Activated CD4-positive, CD25-positive, alpha-beta regulatory T cell treated with anti-CD3 and anti-CD28 coated beads, Interleukin-2, amount 50 U/mL, for 24 hours (primary cell): ENCODE results near the gene NRF1.

Experiments used
- ATAC-seq, 2 donors: fragments of 150-1000 bp; cut with Tn5 transposase; one replicate each; pipeline ENCODE4 v1.10.0; 2021; ENCODE audit warnings: mild to moderate bottlenecking in 1 of 2, moderate library complexity in 1 of 2

Gene NRF1

DNA sequence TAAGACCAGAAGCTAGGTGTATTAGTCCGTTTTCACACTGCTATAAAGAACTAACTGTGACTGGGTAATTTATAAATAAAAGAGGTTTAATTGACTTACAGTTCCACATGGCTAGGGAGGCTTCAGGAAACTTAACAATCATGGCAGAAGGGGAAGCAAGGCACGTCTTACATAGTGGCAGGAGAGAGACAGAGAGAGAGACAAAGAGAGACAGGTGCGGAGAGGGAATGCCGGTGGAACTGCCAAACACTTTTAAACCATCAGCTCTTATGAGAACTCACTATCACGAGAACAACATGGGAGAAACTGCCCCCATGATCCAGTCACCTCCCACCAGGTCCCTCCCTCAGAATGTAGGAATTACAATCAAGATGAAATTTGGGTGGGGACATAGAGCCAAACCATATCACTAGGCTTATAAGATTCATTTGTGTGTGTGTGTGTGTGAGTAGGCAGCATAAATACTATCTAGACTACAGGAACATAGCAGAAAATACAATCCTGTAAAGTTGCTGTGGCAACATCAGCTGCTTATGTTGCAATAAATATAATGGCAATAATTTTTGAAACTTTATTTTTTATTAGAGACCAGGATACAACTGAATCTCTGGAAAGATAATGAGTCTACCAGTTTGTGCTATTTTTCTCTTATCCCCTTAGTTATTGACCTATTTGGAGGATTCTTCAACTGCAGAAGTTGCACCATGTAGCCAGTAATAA is 77.1 kb downstream of the NRF1 start:
- no peak for ATAC-seq

DNA sequence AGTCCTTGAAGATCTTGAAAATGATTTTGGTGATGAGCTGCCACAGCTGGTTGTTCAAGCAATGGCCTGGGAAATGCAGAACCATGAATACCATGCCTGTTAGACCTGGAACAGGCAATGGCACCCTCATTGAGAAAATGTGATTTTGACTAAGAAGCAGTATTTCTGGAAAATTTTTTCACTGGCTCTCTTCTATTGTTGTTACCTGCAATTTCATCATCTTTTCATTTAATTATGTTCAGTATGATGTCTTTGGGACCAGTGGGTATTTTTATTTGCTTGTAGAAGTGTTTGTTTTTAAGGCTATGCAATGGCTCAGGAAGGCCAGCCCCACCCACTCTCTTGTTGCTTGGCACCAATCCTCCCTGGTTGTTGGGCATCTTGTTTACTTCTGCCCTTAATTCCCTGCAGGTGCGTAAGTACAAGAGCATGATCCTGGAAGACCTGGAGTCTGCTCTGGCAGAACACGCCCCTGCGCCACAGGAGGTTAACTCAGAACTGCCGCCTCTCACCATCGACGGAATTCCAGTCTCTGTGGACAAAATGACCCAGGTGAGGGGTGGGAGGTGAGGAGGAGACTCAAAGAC is 78.6 kb downstream of the NRF1 start:
- ATAC-seq, result no peak

DNA sequence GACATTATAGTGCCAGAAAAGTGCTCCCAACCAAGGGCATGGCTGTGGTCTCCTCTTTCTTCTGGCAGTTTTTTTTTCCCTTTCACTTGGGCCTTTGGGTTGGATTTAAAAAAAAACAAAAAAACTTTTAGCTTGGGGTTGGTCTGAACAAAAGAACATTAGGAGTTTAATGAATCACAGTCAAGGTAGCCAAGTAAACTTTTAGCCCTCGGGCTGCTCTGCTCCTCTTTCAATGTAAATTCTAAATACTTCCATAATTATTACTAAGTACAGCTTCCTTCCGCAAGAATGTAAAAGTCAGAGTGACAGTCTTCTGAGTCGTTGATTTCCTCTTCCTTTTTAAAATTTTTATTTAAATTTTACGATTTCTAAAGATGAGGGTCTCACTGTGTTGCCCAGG is 79.2 kb downstream of the NRF1 start:
- ATAC-seq, result no peak

DNA sequence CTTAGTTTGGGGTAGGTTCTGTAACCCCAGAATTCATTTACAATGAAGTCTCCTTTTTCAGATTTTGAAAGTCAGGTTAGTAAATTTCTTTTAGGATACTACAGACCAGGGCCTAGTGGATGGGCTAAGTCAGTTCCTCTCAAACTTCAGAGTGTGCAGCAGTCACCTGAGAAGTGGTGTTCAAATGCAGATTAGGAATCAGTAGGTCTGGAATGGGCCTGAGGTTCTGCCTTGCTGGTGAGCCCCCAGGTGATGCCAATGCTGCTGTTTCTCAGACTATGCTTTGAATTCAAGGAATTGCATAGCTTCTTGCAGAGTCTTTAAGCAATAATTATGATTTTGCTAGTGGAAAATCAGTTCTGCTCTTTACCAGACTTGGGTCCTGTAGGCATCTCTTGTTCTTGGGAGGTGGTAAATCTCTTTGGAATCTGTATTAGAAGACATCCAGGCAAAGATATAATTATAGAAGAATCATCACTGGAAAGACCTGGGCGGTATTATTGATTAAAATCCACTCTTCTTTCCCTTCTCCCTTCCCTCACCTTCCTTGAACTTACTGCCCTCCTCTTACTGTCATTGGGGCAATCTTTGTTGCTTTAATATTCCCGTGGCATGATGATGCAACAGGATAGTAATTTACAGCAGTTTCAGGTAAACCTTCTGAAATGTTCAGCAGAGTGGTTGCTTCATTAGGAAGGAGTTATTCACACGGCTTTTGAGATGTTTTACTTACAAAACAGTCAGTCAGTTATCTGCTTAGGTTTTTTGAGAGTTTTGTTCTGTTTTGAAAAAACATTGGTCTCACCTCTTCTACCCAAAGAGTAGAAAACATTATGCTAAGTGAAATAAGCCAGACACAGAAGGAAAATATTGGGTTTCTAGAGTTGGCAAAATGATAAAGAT is 87.2 kb downstream of the NRF1 start:
- no peak for ATAC-seq

DNA sequence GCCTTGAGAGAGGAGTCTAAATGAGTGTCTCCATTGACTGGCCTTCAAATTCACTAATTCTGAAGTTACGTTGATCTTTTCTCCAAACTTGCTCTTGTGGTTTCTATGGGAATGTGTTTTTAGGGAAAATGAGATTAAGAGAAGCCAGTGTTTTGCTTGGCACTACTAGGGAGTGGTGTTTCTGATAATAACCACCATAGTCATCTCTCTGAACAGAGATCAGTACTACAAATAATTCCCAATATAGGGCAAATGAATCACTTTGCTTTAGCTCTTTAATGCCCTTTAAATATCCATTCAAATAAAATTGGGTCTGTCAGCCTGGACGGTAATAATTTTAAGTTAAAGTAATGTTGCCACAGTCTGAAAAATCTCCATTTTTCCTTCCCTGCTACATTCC is 90.8 kb downstream of the NRF1 start:
- ATAC-seq, result no peak

DNA sequence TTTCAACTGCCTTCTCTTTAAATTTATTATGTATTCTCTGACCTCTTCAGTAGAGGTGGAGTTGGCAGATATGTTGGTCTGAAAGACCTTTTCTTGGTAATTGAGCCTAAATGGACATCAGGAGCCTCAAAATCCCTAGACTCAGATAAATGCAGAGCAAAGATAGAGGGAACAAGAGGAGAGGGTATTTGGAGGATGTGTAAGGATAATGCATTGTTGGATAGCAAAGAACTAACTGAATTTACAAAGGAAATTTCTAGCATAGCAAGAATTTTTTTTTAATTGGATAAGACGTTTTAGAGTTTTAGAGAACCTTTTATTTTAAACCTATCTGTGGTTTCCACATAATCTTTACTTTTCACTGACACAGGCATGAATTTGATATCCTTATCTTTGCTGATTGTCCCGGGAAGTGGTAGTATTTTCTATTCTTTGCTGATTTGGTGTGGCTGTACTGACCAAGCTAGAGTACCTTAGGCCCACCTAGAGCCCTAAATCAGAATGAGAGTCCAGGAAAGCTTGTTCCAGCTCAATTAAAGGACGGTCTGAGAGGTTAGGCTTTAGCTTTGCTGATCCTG is 91.3 kb downstream of the NRF1 start:
- ATAC-seq, result no peak

DNA sequence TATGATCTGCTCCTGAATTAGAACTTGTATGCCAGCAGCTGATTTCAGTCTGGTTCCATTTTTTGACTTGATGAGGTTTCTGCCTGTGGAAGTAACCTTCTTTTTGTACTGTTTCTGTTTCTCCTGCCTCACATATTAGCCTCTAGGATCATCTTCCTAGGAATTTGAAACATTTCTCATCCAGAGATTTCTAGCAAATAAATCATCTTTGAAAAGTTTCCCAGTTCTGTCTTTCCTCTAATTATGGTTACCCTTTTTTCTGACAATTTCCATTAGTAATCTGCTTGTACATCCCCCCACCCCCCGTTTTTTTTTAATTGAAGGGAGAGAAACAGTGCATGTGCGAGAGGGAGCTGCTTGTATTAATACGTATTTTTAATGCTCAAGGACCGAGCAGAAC is 92.2 kb downstream of the NRF1 start:
- no peak for ATAC-seq

DNA sequence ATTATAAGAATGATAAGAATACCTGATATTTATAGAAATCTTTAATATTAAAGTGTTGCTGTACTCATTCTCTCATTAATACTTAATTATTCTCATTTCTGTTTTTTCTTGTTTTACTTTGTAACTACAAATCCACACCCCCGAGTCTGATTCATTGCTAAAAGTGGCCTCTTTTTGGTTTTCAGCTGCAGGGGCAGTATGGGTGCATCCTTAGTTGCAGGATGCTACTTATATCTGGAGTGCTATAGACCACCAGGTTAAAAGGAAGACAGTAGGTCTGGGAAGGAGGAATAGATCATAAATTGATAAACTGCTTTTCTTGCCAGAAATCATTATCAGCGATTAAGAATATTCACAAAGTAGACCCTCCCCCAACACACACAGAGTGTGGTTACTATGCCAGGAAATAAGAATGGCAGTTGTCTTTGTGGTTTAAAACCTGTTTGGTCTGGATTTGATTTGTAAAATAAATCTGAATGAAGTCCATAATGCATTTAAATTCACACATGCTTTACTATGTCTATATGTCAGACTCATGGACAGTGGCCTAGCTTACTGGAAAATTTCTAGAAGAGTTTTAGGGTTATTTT is 96.5 kb downstream of the NRF1 start:
- ATAC-seq, result no peak

DNA sequence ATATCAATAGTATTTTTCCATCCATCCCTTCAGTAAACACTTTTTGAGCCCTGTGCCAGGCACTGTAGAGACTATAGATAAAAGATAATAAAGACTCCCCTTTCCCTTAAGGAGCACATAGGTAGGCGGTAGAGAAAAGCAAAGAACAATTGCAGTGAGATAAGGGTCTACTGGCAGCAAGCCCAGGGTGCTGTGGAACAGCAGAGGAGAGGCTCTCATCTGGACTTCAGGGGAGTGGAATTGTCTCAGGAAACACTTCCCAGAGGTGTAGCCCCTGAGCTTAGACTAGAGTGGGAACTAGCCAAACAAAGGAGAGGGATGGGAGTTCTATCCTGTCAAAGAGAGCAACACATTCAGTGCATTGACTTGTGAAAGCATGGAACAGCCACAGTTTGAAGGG is 102.0 kb downstream of the NRF1 start:
- no peak for ATAC-seq

DNA sequence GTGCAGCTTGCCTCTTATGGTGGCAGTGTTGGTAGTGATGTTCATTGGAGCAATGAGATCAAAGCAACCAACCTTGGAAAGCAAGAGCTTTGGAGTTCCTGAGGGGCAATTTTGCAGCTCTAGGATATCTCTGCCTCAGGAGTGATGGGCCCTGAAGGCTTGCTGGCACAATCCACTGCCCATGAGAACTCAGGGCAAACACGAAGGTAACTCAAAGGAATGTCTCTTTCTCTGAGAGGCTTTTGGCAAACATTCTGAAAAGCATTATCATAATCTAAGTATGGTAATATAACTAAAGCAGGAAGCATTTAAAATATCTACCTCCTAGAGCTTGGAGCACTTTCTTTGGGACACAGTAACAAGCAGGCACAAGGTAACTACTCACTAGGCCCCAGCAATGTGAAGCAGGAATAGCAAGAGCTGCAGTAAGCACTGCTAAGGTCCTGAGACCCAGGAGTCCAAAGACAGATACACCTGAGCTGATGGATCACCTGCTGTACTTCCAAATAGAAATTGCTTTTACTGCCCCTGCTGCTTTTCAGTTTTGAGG is 103.1 kb downstream of the NRF1 start:
- no peak for ATAC-seq

DNA sequence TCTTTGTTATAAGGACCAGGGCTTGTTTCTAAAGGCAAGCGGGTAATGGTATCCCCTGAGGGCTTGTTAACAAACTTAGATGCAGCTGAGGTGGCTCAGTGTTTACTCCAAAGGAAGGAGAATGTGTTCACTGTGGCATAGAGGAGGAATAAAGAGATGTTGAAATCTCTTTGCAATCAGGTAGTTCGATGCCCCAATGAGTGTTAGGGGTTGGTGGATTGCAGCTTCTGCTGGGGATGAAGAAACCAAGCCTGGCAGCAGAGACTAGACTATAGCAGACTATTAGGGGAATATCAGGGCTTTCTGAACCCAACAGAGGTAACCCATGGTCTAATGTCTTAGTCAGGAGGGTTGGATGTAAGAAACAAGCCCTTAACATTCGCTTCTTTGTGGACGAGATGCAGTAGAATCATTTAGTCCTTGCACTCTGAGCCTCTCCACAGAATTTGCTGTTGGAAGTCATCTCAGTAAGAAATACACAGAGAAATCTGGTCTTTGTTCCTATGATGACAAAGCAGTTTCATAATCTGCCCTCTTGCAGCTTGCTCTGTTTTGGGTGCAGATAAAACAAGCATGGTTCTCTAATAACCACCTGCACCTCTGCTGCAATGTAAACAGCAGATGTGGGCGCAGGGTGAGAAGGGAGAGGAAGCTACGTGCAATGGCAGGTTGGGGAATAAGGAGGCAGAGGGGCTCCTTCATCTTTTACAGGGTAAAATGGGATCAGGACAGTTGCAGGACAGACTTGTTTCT is 108.6 kb downstream of the NRF1 start:
- no peak for ATAC-seq

DNA sequence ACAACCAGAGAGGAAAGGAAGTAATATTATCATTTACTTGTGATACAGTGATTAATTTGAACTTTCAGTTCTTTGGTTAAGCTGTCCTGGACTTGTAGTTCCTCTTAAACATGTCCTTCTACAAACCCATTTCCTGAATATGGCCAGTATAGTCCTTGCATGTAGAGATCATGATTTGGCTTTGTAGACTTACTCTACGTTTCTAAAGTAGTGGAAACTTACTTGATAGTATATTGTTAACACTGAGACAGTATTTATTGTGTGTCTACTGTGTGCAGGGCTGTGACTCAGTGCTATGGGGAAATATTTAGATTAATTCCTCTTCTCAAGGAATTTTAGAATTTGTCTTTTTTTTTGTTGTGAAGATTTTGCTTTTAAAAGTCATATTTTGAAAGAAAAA is 109.5 kb downstream of the NRF1 start:
- no peak for ATAC-seq

DNA sequence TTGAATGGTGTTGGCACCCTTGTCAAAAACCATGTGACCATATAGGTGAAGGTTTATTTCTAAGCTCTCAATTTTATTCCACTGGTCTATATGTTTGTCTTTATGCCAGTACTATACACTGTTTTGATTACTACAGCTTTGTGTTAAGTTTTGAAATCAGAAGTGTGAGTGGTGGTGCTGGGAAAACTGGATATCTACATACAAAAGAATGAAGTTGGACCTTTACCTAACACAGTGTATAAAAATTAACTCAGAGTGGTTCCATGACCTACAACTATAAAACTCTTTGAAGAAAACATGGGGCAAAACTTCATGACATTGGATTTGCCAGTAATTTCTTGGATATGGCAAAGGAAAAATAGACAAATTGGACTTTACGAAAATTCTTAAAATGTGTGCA is 112.2 kb downstream of the NRF1 start:
- ATAC-seq, result no peak

DNA sequence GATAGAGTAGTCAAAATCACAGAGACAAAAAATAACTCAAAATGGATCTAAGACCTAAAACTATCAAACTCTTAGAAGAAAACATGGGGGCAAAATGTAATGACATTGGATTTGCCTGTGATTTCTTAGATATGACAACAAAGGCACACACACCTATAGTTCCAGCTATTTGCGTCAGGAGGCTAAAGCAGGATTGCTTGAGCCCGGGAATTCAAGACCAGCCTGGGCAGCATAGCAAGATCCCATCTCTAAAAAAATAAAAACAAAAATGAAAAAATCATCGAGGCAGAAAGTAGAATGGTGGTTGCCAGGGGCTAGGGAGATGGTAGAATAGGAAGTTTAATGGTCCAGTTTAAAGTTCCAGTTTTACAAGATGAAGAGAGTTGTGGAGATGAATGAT is 113.3 kb downstream of the NRF1 start:
- no peak for ATAC-seq

DNA sequence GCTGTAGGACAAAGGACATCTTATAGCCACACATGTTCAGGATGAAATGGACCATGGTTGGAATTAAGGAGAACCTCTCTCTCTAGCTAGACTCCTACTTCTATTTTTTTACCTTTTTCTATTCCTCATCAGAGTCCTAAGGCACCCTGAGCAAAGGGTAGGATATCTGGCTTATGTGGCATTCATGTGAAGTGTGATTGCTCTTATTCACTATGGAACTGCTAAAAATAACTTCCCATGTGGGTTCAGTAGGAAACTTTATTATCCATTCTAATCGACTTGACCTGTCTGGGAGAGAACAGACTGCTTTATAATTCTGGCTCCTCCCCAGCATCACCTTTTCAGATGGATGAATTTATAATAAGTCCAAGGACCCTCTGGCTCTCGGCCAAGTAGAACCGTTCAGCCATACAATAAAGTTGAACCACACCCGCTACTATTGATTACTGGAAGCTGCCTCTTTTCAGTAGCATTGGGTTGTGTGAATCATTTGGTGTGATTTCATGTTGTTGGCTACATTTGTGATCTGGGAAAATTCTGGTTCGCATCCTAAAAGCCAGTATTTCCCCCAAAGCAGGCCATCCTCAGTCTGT is 117.5 kb downstream of the NRF1 start:
- ATAC-seq, result no peak

DNA sequence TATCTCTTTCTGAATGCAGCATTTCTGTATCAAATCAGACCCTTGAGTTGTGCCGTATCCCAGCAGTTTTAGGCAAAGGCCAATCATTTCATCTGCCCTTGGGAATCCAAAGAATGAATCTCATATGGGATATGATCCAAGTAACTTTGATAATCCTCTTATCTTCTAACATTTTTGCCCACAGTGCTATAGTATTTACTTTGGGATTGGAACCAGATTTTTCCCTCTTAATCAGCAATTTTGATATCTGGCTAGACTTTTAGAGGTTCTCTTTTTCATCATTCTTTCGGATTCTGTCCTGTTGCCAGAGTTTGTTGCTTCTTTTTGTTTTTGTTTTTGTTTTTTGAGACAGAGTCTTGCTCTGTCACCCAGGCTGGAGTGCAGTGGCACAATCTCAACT is 118.0 kb downstream of the NRF1 start:
- no peak for ATAC-seq

DNA sequence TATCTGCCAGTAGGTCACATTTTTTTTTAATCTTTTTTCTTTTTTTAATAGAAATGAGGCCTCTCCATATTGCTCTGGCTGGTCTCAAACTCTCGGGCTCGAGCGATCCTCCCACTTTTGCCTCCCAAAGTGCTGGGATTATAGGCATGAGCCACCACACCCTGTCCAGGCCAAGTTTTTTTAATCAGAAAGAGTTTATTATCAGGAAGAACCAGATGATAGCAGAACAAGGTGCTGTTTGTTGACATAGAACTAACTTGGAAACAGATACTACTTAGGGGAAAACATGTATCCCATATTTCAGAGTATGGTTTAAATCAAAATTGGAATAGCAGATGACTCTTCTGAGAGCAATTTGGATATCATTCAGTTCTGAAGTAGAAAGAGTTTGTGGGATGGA is 118.6 kb downstream of the NRF1 start:
- no peak for ATAC-seq

DNA sequence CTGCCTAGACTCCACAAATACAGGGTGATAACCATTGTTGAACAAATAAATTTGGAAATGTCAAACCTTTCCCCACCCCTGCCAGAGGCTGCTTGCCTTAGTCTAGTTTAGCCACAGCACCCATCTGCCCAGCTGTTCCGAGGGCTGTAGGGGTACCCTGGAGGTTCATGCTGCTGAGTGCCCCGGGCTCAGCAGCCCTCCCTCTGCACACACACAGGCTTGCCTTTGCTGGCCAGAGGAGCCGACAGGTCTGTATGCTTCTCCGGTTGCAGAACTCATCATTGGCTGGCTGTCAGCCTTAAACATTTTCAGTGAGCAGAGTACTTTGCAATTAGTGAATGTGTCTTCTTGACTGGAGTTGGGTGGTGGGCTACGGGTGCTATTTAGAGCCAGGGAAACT is 122.9 kb downstream of the NRF1 start:
- no peak for ATAC-seq

DNA sequence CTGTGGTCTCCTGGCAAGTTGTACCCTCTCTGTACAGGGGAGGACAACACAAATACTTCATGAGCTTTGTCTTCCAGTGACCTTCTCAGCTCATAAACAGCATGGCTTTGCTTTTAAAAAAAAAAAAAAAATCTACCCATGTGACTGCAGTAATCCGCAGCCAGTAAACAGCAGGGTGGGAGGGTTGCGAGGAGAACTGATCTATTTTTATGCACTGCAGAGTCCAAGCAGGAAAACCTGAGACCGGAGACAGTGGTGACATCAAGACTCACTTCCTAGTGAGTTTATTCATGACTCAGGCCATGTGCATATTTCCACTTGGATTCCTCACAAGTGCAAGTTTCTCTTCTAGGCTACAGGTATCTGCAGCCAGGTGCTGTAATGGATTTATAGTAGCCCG is 127.9 kb downstream of the NRF1 start:
- ATAC-seq, result no peak

DNA sequence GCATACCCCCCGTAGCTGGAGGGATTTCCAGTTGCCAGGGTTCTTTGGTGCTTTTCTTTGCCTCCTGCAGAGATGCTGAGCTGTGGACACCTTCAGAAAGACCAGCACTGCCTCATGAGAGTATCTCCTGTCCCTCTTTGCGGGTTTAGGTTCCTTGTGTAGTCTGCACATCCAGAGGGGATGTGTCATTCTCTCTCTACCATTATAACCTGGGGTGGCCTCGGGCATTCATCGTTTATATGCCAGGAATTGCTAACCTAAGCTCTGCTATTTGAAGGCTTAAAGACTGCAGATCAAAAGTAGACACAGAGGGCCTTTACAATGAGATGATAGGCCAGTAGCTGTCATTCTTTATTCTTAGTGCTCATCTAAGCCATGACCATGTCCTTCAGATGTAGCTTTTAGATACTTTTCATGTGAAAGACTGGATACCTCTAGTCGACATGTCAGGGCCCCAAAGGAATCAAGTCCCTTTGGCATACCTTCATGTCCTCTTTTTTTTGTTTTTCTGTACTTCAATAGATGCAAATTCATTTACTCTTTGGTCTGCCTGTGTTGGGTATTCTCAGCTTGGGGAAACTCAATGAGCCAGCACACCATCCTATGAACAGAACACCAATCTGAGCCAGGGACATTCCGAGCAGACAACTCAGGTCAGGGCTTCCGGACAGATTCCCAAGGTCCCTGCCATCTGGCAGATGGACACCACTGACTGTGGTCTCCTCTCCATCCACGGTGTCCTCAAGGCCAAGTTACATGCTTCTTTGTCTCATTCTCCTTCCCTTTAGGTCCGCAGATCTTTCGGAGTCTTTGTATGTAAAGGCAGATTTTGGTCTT is 129.3 kb downstream of the NRF1 start:
- ATAC-seq, result no peak

DNA sequence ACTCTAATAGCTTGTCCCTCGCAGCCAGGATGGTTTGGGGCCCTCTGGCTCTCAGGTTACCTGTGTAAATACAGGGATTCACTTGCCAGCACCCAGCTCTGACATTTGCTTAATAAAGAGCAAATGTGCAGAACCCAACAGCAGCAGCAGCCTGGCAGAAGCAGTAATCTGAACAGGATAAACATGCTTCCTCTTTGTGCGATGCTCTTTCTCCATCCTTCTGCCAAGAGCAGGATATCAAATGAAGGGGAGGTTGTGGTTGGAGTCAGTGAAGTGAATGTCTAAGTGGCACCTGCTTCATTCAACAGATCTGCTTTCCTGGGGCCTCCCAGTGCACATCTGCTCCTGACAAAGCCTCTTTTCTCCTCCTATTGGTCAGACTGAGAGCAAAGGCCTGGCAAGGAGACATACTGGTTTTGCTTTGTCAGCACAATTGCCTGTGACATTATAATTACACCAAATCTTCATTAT is 130.3 kb downstream of the NRF1 start:
- ATAC-seq, result no peak
